WERI-Rb-1 (cell line): ENCODE measurements around the gene DUSP19.
A peak's percentile ranks its signal among the peaks of the same experiment; 100 is the strongest.

Experiments used
- DNase-seq: peaks from one replicate; pipeline ENCODE4 v3.0.0-alpha.2; 2020
- H3K27ac ChIP-seq: fragments of 250-450 bp; sonication (Bioruptor Pico); 2 replicates; pipeline ENCODE4 v1.5.1; 2020; ENCODE audit warnings: mild to moderate bottlenecking, moderate library complexity
- H3K27me3 ChIP-seq: fragments of 250-450 bp; sonication (Bioruptor Pico); 2 replicates; pipeline ENCODE4 v1.5.1; 2021; ENCODE audit warnings: mild to moderate bottlenecking, low read depth, moderate library complexity; ENCODE audit not compliant: insufficient read depth, severe bottlenecking
- H3K36me3 ChIP-seq: fragments of 250-450 bp; sonication (Bioruptor Pico); 2 replicates; pipeline ENCODE4 v1.5.1; 2020; ENCODE audit warnings: mild to moderate bottlenecking, moderate library complexity
- H3K4me3 ChIP-seq: 2 replicates; pipeline ENCODE4 v1.5.1; 2011; ENCODE audit warnings: low read depth, mild to moderate bottlenecking, control low read depth, low read length
- H3K9me3 ChIP-seq: fragments of 250-450 bp; sonication (Bioruptor Pico); 2 replicates; pipeline ENCODE4 v1.5.1; 2021; ENCODE audit warnings: mild to moderate bottlenecking, moderate library complexity; ENCODE audit not compliant: severe bottlenecking
- TF ChIP-seq, protein P1 (sequence below): IDR thresholded peaks from 2 replicates; pipeline ENCODE4 v1.5.1; 2011; ENCODE audit warnings: low read depth, mild to moderate bottlenecking, control low read depth, inconsistent platforms, low read length

DUSP19 gene

DNA sequence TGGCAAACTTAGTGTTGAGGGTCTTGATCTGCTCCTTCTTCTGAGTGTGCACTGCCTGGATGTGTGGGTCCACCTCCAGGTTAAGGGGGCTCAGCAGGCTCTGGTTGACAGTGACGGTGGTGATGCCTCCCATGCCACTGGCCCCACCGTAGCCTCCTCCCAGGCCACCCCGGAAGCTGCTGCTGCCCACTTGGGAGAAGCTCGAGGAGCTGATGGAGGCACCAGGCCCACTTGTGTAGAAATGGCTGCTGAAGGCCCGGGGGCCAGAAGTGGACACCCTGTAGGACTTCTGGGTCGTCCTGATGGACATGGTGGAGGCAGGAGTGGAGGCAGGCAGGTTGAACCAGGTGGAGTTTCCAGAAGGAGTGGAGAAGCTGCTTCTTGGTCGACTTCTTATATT lies 6.4 kb upstream of the DUSP19 start:
- H3K4me3 ChIP-seq: no peak overlapping the region
- H3K27ac ChIP-seq: no peak overlapping the region
- TF ChIP-seq, protein P1, sequence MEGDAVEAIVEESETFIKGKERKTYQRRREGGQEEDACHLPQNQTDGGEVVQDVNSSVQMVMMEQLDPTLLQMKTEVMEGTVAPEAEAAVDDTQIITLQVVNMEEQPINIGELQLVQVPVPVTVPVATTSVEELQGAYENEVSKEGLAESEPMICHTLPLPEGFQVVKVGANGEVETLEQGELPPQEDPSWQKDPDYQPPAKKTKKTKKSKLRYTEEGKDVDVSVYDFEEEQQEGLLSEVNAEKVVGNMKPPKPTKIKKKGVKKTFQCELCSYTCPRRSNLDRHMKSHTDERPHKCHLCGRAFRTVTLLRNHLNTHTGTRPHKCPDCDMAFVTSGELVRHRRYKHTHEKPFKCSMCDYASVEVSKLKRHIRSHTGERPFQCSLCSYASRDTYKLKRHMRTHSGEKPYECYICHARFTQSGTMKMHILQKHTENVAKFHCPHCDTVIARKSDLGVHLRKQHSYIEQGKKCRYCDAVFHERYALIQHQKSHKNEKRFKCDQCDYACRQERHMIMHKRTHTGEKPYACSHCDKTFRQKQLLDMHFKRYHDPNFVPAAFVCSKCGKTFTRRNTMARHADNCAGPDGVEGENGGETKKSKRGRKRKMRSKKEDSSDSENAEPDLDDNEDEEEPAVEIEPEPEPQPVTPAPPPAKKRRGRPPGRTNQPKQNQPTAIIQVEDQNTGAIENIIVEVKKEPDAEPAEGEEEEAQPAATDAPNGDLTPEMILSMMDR: no peak
- DNase-seq: no peak
- H3K27me3 ChIP-seq: no peaks in the 10 kb centered on the region
- no peaks in the 10 kb centered on the region for H3K36me3 ChIP-seq
- no peaks in the 10 kb centered on the region for H3K9me3 ChIP-seq

- Histone ChIP-seq H3K9me3 (no peaks in the 10 kb centered on the region), H3K4me3 (peak overlapping the region; percentile 97), H3K27me3 (no peaks in the 10 kb centered on the region), H3K36me3 (no peaks in the 10 kb centered on the region), H3K27ac (peak overlapping the region; percentile 65)
- TF ChIP-seq, protein P1: no peak
- peak; percentile 66 for DNase-seq
Observed at GRCh38 chr2:183078163-183078463, 434 bp upstream of the DUSP19 start.

DNA sequence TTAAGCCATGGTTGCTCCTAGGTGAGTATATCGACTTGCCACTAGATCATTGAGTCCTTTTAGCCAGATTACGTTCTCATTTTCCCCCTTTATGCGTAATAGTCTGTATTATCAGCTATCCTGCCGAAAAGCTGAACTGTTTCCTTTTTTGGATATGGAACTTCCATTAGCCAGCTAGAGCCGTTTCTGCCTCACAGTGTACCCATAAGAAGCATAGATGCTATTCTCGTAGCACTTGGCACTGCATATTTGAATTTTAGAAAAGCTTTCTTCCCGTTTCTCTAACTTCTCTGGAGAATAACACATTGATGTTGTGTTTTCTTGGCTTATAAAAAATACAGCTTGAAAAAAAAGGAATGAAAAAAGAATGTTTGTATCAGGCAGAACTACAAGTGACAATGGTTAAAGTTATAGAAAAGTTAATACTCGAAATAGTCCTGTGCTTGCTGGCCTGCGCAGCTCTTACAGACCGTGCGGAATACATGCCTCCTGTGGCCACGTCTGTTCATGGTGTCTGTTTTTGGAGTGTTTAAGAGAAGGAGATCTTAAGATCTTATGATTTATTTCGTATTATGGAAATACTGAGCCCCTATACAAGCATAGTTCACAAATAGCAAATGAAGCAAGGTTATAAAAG lies 710 bp downstream of the DUSP19 start:
- H3K27me3 ChIP-seq: no peaks in the 10 kb centered on the region
- H3K9me3 ChIP-seq: no peaks in the 10 kb centered on the region
- H3K36me3 ChIP-seq: no peaks in the 10 kb centered on the region
- peak overlapping the region; percentile 65 for H3K27ac ChIP-seq
- DNase-seq: no peak
- TF ChIP-seq, protein P1: no peak
- H3K4me3 ChIP-seq: peak overlapping the region; percentile 97

DNA sequence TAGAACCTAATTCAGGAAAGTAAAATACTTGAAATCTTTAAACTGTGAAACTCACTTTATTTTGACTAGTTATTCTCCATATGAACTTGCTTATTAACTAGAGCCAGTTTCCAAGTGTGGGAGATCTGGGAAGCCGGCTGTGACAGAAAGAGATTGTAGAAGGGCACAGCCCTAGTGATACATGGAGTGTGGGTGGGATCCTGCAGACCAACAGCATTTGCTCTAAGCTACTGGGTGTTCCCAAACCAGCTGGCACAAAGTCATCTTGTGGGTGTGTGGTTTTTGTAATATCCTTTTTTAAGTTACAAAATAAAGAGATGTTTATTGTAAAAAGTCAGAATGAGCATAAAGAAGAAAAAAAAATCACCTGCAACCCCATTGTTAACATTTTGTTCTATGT lies 3.4 kb downstream of the DUSP19 start:
- H3K4me3 ChIP-seq: no peak overlapping the region
- H3K9me3 ChIP-seq: no peaks in the 10 kb centered on the region
- no peaks in the 10 kb centered on the region for H3K27me3 ChIP-seq
- no peak for DNase-seq
- TF ChIP-seq, protein P1: no peak
- H3K27ac ChIP-seq: no peak overlapping the region
- no peaks in the 10 kb centered on the region for H3K36me3 ChIP-seq

- no peak overlapping the region for H3K27ac ChIP-seq
- DNase-seq: no peak
- no peaks in the 10 kb centered on the region for H3K36me3 ChIP-seq
- H3K9me3 ChIP-seq: no peaks in the 10 kb centered on the region
- H3K27me3 ChIP-seq: no peaks in the 10 kb centered on the region
- H3K4me3 ChIP-seq: no peak overlapping the region
- TF ChIP-seq, protein P1: no peak
Observed at GRCh38 chr2:183088061-183088460, 9.5 kb downstream of the DUSP19 start.

DNA sequence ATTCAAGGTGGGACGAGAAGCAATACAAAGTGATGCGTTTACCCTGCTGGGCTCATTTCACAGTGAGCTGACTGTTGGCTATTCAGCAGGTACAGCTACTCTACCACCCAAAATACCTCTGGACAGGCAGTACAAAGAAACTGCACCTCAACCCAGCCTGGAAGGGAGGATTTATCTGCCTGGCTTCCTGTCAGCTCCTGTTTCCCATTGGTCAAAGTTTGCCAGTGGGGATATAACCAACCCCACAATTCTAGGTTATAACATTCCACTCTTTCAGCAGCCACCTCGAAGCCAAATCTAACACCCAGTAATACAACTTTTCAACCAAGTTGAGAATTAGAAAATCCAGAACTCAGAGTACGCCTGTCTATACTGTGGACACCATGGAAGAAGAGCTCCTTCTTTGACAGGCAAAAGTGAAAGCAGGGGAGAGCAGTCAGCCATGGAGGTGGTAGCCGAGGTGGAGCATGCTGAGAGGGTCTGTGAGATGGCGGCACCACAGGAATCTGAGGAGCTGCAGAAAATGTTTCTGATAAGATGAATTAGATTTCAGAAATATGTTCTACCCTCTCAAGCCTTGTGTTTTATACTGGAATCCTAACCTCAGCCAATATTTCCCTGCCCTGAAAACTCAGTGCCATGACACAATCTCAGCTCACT lies 10.8 kb downstream of the DUSP19 start:
- H3K36me3 ChIP-seq: no peaks in the 10 kb centered on the region
- no peaks in the 10 kb centered on the region for H3K27me3 ChIP-seq
- DNase-seq: no peak
- H3K9me3 ChIP-seq: no peaks in the 10 kb centered on the region
- H3K27ac ChIP-seq: no peak overlapping the region
- H3K4me3 ChIP-seq: no peak overlapping the region
- TF ChIP-seq, protein P1: no peak
